ENCODE measurements around the gene RRAGB. TPM values are rescaled to one million over a fixed set of nuclear protein-coding genes. Genes with fewer than 3 reads are reported as not detected.
"Not testable (repeated sequence)": the region's sequence is repeated elsewhere in the genome, so short reads cannot be mapped to it uniquely, and the experiment has no call there.

Gene RRAGB
- total RNA-seq: 1 to 10 TPM; 6.3 to 6.4 TPM

- Mint-ChIP-seq H3K4me1 (ENCODE audit: low read depth) (peaks cover 29% of the 10 kb centered on the region), H3K27ac (peak within 1 kb of the TSS; percentile 89), H3K9me3 (no peaks in the 10 kb centered on the region), H3K36me3 (ENCODE audit: low read depth) (peaks cover 9% of the 10 kb centered on the region), H3K27me3 (no peaks in the 10 kb centered on the region), H3K4me3 (peak within 1 kb of the TSS; percentile 90)
- DNase-seq (peak; percentile 93), ATAC-seq (peak; percentile 99)
- intact Hi-C loops (cut with micrococcal nuclease): no loop called here
- TF ChIP-seq CTCF (IDR thresholded peaks at IDR 0.05): peak; percentile 59
- CTCF ChIA-PET: interaction anchor here (0.7 to 2.7 kb wide), 10 partner anchors 12 to 291 kb away, joined by 3 to 9 read pairs (median 3); partner anchors contain the start of gene MAGEH1
- POLR2A ChIA-PET: interaction anchor here (0.6 to 1.7 kb wide), 4 partner anchors 20 to 452 kb away, joined by 3 to 7 read pairs (median 4); no protein-coding TSS in a partner anchor
Measured at GRCh38 chrX:55717521-55718497, at the start of gene RRAGB. TSS of gene RRAGB (plus strand) at chrX:55717749. CDS start at chrX:55718328, 579 bp downstream.

GRCh38 chrX:55668084-55668483, 49.5 kb upstream of the RRAGB start:
- Mint-ChIP-seq H3K27ac (no peak overlapping the region), H3K27me3 (no peaks in the 10 kb centered on the region), H3K36me3 (ENCODE audit: low read depth) (no peaks in the 10 kb centered on the region), H3K4me3 (no peak overlapping the region), H3K4me1 (ENCODE audit: low read depth) (no peaks in the 10 kb centered on the region), H3K9me3 (peaks cover 7% of the 10 kb centered on the region)
- no peak for ATAC-seq
- ChIA-PET CTCF (no interaction called here), POLR2A (no interaction called here)
- intact Hi-C loops (cut with micrococcal nuclease): no loop called here
- DNase-seq: no peak
- TF ChIP-seq CTCF (IDR thresholded peaks at IDR 0.05): no peak

- H3K9me3 Mint-ChIP-seq; CTCF ChIA-PET; DNase-seq; H3K4me3 Mint-ChIP-seq; H3K27me3 Mint-ChIP-seq; ATAC-seq; H3K27ac Mint-ChIP-seq; H3K36me3 Mint-ChIP-seq (ENCODE audit: low read depth); intact Hi-C loops (cut with micrococcal nuclease); H3K4me1 Mint-ChIP-seq (ENCODE audit: low read depth); POLR2A ChIA-PET: not testable (repeated sequence)
Measured at GRCh38 chrX:55688579-55688978, 29.0 kb upstream of the RRAGB start.

GRCh38 chrX:55695227-55696018, 22.1 kb upstream of the RRAGB start:
- Mint-ChIP-seq H3K9me3 (peaks cover 2% of the 10 kb centered on the region), H3K27ac (peak overlapping the region; percentile 6), H3K27me3 (no peaks in the 10 kb centered on the region), H3K36me3 (ENCODE audit: low read depth) (no peaks in the 10 kb centered on the region), H3K4me3 (no peak overlapping the region), H3K4me1 (ENCODE audit: low read depth) (peaks cover 31% of the 10 kb centered on the region)
- DNase-seq (no peak), ATAC-seq (peak; percentile 79)
- CTCF ChIA-PET: interaction anchor here (1.1 kb wide), 1 partner anchor 22 kb away, joined by 4 read pairs; the partner anchor contains the start of gene RRAGB
- no peak for TF ChIP-seq CTCF (IDR thresholded peaks at IDR 0.05)
- intact Hi-C loops (cut with micrococcal nuclease): no loop called here
- POLR2A ChIA-PET: no interaction called here

GRCh38 chrX:55697381-55697780, 20.2 kb upstream of the RRAGB start:
- ATAC-seq (no peak), DNase-seq (no peak)
- Mint-ChIP-seq H3K4me3 (no peak overlapping the region), H3K4me1 (ENCODE audit: low read depth) (peaks cover 31% of the 10 kb centered on the region), H3K9me3 (no peaks in the 10 kb centered on the region), H3K36me3 (ENCODE audit: low read depth) (no peaks in the 10 kb centered on the region), H3K27me3 (no peaks in the 10 kb centered on the region), H3K27ac (no peak overlapping the region)
- ChIA-PET POLR2A (interaction anchor here (1.3 kb wide), 1 partner anchor 20 kb away, joined by 4 read pairs; the partner anchor contains the start of gene RRAGB), CTCF (no interaction called here)
- intact Hi-C loops (cut with micrococcal nuclease): no loop called here
- no peak for TF ChIP-seq CTCF (IDR thresholded peaks at IDR 0.05)

All from activated CD8-positive, alpha-beta T cell treated with anti-CD3 and anti-CD28 coated beads for 36 hours (primary cell).